ENCODE results near the gene FTL.
"Not testable (repeated sequence)": the region's sequence is repeated elsewhere in the genome, so short reads cannot be mapped to it uniquely, and the experiment has no call there.

FTL gene
- 737 to 778 reads per million in 2 experiments for total RNA-seq

DNA sequence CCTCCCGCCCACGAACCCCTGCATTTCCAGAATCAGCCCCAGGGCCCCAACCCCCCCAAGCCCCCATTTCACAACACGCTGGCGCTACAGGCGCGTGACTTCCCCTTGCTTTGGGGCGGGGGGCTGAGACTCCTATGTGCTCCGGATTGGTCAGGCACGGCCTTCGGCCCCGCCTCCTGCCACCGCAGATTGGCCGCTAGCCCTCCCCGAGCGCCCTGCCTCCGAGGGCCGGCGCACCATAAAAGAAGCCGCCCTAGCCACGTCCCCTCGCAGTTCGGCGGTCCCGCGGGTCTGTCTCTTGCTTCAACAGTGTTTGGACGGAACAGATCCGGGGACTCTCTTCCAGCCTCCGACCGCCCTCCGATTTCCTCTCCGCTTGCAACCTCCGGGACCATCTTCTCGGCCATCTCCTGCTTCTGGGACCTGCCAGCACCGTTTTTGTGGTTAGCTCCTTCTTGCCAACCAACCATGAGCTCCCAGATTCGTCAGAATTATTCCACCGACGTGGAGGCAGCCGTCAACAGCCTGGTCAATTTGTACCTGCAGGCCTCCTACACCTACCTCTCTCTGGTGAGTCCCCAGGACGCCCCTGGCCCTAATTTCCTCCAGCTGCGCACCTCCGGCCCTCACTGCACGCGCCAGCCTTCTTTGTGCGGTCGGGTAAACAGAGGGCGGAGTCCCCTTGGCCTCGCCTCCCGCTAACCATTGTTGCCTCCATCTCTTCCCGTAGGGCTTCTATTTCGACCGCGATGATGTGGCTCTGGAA lies at the start of gene FTL:
Gene FTL, plus strand, starts transcription at position 270 of the 766 bp plus-strand sequence. Its CDS starts 199 bp downstream, at position 469.
- DNase-seq (ENCODE audit: low read depth): peak; percentile 72

DNA sequence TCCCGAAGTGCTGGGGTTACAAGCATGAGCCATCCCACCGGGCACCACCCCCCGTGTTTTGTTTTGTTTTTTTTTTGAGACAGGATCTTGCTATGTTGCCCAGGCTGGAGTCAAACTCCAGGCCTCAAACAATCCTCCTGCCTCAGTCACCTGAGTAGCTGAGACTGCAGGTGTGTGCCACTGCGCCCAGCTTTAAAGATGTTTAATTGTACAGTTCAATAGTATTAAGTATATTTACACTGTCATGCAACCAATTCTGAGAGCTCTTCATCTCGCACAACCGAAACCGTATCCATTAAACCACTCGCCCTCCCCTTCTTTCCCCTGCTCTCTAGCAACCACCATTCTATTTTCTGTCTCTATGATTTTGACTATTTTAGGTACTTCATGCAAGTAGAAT lies 49.4 kb upstream of the FTL start:
- DNase-seq (ENCODE audit: low read depth): no peak

DNA sequence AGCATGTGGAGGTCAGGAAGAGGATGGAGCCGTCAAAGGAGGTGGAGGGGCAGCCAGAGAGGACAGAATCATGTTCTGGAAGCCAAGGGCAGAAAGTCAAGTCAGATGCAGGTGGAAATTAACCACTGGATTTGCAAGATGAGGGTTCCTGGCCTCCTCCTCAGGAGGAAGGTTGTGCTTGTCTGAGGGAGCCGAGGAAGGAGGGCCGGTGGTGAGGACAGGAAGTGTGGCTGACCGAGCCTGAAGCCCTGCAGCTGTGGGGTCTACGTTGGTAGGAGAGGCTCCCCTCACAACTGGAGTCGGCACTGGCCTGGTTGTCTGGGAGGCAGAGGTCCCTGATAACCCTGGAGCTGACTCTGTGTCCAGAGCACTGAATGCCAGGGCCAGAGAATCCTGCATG lies 47.0 kb upstream of the FTL start:
- no peak for DNase-seq (ENCODE audit: low read depth)

DNA sequence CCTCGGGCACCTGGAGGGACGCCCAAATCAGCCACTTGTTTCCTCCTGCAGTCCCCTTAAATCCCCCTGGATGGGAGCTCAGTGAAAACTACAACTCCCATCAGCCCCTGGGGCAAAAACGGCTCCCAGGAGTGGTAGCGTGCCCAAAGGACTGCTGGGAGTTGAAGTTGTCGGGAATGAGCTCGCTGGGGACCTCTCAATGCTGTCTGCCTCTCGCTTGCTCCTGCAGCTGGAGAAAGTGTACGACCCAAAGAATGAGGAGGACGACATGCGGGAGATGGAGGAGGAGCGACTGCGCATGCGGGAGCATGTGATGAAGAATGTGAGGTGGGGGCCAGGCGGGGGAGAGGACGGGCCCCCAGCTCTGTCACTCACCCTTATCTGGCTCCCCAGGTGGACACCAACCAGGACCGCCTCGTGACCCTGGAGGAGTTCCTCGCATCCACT lies 46.3 kb upstream of the FTL start:
- DNase-seq (ENCODE audit: low read depth): no peak

DNA sequence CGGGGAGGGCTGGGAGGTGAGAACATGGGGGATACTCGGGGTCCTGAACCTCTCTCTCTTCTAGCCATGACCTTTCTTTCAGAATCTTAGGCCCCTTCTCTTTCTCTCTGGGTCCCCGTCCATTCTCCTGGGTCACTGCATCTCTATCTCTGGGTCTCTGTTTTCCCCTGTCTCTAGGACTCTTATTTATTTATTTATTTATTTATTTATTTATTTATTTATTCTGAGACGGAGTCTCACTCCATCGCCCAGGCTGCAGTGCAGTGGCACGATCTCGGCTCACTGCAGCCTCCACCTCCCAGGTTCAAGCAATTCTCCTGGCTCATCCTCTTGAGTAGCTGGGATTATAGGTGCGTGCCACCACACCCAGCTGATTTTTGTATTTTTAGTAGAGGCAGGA lies 45.8 kb upstream of the FTL start:
- DNase-seq (ENCODE audit: low read depth): not testable (repeated sequence)

DNA sequence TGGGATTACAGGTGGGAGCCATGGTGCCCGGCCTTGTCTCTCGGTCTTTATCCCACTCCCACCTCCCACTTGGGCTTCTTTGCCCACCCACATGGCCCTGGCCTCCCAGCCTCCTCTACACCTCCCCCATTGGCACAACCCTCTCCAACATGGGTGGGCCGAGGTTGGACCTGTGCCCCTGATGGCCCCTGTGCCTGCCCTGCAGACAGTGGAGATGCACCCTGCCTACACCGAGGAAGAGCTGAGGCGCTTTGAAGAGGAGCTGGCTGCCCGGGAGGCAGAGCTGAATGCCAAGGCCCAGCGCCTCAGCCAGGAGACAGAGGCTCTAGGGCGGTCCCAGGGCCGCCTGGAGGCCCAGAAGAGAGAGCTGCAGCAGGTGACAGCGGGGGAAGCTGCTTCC lies 44.2 kb upstream of the FTL start:
- no peak for DNase-seq (ENCODE audit: low read depth)

DNA sequence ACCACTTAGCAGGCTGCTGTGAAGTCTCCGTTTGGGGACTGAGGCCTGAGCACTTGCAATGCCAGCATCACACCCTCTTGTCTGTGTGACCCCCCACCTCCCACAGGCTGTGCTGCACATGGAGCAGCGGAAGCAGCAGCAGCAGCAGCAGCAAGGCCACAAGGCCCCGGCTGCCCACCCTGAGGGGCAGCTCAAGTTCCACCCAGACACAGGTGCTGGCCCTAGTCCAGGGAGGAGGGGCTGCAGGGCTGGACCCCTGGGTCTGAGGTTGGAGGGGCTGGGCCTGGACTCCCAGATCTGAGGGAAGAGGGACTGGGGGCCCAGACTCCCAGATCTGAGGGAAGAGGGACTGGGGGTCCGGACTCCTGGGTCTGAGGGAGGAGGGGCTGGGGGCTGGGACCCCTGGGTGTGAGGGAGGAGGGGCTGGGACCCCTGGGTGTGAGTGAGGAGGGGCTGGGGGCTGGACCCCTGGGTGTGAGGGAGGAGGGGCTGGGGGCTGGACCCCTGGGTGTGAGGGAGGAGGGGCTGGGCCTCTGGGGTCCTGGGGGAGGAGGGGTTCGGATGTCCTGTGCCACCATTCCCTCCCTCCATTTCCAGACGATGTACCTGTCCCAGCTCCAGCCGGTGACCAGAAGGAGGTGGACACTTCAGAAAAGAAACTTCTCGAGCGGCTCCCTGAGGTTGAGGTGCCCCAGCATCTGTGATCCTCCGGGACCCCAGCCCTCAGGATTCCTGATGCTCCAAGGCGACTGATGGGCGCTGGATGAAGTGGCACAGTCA lies 43.2 kb upstream of the FTL start:
- no peak for DNase-seq (ENCODE audit: low read depth)

DNA sequence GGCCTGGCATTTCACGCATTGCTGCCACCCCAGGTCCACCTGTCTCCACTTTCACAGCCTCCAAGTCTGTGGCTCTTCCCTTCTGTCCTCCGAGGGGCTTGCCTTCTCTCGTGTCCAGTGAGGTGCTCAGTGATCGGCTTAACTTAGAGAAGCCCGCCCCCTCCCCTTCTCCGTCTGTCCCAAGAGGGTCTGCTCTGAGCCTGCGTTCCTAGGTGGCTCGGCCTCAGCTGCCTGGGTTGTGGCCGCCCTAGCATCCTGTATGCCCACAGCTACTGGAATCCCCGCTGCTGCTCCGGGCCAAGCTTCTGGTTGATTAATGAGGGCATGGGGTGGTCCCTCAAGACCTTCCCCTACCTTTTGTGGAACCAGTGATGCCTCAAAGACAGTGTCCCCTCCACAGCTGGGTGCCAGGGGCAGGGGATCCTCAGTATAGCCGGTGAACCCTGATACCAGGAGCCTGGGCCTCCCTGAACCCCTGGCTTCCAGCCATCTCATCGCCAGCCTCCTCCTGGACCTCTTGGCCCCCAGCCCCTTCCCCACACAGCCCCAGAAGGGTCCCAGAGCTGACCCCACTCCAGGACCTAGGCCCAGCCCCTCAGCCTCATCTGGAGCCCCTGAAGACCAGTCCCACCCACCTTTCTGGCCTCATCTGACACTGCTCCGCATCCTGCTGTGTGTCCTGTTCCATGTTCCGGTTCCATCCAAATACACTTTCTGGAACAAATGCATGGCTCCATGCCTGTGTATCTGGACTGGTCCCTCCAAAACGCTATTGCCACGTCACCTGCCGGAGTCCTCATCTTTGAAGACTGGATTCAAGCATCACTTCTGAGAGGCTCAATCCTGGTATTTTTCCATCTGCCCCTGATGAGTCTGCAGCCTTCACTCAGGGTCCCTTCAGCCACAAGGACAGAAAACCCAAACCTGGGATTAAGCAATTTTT lies 42.3 kb upstream of the FTL start:
- no peak for DNase-seq (ENCODE audit: low read depth)

DNA sequence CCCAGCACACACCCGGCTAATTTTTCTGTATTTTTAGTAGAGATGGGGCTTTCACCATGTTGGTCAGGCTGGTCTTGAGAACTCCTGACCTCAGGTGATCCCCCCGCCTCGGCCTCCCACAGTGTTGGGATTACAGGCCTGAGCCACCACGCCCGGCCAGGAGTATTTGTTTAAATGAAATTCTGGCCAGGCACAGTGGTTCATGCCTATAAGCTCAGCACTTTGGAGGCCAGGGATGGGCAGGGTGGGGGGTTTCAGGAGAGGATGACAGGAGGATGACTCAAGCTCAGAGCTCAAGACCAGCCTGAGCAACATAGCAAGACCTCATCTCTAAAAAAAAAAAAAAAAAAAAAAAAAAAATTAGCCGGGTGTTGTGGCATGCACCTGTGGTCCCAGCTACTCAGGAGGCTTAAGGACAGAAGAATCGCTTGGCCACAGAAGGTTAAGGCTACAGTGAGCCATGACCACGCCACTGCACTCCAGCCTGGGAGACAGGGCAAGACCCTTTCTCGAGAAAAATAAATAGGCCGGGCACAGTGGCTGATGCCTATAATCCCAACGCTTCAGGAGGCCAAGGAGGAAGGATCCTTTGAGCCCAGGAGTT lies 39.8 kb upstream of the FTL start:
- no peak for DNase-seq (ENCODE audit: low read depth)

DNA sequence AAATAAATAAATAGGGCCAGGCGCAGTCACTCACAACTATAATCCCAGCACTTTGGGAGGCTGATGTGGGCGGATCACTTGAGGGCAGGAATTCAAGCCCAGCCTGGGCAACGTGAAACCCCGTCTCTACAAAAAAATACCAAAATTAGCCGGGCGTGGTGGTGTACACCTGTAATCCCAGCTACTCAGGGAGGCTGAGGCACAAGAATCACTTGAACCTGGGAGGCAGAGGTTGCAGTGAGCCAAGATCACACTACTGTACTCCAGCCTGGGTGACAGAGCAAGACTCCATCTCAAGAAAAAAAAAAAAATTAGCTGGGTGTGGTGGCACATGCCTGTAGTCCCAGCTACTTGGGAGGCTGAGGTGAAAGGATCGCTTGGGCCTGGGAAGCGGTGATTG lies 39.2 kb upstream of the FTL start:
- not testable (repeated sequence) for DNase-seq (ENCODE audit: low read depth)

DNA sequence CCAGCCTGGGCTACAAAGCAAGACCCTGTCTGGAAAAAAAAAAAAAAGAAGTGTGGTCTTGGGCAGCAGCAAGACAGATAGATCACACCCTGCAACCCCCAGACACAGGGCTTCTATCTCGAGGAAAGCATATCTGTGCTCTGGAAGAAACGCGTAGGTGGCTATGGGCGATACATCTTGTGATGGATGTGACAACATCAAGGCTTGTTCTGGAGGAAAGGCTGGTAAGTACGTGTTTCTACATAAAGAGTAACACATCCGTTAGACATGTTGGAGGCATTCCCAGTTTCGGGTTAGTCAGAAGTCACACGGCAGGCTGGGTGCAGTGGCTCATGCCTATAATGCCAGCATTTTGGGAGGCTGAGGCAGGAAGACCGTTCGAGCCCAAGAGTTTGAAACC lies 38.2 kb upstream of the FTL start:
- DNase-seq (ENCODE audit: low read depth): no peak

DNA sequence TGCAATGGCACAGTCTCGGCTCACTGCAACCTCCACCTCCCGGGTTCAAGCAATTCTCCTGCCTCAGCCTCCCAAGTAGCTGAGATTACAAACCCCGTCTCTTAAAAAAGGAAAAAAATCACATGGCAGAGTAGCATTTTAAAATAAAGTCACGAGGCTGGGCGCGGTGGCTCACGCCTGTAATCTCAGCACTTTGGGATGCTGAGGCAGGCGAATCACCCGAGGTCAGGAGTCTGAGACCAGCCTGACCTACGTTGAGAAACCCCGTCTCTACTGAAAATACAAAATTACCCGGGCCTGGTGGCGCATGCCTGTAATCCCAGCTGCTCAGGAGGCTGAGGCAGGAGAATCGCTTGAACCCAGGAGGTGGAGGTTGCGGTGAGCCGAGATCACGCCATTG lies 37.4 kb upstream of the FTL start:
- DNase-seq (ENCODE audit: low read depth): not testable (repeated sequence)

DNA sequence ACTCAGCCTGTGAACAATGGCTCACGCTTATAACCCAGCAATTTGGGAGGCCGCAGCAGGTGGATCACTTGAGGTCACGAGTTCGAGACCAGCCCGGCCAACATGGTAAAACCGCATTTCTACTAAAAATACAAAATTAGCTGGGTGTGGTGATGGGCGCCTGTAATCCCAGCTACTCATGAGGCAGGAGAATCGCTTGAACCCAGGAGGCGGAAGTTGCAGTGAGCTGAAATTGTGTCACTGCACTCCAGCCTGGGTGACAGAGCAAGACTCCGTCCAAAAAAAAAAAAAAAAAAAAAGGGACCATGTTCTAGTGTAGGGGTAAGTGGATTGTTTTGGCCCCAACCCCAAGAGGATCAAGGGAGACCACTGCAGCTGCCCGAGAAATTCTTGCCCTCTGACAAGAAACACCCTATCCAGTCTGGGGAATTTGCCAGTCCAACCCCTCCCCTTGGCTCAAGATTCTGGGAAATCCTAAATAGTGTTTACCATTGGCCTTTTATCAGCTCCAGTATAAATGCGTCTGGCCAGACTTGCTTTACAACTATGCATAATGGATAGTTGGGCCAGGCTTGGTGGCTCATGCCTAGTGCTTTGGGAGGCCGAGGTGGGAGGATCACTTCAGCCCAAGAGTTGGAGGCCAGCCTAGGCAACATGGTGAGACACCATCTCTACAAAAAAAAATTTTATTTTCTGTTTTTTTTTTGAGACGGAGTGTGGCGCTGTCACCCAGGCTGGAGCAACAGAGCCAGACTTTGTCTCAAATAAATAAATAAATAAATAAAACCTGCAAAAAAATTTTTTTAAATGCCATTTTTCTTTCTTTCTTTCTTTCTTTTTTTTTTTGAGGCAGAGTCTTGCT lies 36.7 kb upstream of the FTL start:
- DNase-seq (ENCODE audit: low read depth): no peak

DNA sequence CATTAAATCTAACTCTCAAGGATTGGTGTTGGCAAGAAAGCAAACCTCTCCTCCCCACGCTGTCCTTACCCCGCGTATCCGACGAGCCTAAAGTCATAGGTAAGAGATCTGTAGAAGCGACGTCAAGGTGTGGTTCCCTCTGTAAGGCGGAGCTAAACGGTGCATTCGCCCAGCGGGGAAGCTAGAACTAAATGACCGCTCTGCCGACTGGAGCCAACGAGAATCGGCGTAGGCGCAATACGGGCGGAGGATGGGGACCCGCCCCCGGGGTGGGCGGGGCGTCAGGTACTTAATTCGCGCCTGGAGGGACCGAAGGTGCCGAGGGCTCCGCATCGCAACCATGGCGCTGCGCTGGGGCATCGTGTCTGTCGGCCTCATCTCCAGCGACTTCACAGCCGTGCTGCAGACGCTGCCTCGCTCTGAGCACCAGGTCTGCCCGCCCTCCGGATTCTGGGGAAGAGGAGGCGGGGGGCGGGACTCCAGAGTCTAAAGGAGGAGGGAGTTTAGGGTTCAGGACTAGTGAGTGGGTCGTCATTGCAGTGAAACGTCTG lies 31.7 kb upstream of the FTL start, which contains the start of gene DHDH:
Gene DHDH, plus strand, starts transcription at position 318 of the 551 bp plus-strand sequence. Its CDS starts 23 bp downstream, at position 341.
- peak; percentile 81 for DNase-seq (ENCODE audit: low read depth)

DNA sequence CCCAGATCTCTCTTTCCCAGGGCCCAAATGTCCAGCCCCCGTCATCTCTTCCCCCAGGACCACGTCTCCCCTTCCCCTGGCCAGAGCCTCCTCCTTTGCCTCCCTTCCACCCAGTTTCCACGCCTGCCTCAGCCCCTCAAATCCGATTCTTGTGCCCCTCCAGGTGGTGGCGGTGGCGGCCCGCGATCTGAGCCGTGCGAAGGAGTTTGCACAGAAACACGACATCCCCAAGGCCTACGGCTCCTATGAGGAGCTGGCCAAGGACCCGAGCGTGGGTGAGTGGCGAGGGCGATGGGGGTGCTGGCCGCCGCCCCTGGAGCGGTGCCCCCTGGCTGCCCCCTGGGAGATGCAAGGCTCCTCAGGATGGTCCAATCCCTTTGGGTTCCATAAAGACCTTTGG lies 30.3 kb upstream of the FTL start:
- no peak for DNase-seq (ENCODE audit: low read depth)

DNA sequence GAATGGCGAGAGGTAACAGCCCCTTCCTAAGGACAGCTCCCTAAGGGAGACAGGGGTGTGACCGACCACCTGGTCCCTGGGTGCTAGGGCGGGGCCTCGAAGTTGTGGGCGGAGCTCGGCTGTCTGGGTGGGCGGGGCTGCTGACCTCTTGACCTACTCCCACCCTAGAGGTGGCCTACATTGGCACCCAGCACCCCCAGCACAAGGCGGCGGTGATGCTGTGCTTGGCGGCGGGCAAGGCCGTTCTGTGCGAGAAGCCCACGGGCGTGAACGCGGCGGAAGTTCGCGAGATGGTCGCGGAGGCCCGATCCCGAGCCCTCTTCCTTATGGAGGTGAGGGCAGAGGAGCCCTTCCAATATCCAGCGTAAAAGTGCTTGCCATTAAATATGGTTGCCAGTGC lies 29.2 kb upstream of the FTL start:
- no peak for DNase-seq (ENCODE audit: low read depth)

DNA sequence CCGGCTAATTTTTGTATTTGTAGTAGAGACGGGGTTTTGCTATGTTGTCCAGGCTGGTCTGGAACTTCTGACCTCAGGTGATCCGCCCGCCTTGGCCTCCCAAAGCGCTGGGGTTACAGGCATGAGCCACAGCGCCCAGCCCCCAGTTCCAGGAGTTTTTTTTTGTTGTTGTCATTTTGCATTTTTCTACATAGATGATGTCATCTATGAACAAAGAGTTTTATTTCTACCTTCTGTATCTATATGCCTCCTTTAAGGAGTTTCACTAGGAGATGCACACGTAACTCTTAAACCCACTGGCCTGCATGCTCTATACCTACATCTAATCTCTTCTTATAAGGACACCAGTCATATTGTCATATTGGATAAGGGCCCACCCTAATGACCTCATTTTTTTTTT lies 26.9 kb upstream of the FTL start:
- no peak for DNase-seq (ENCODE audit: low read depth)

DNA sequence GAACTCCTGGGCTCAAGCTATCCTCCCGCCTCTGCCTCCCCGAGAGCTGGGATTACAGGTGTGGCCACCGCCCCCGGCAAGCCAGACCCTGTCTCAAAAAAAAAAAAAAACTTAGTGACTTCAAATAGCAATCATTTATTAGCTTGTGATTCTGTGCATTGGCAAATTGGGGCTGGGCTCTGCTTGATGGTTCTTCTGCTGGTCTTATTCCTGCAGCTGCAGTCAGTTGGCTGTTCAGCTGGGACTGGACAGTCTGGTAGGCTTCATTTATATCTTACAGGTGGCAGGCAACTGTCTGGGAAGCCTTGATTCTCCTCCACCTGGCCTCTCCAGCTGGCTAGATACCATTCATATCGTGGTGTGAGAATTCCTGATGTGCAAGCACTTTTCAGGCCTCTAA lies 24.2 kb upstream of the FTL start:
- no peak for DNase-seq (ENCODE audit: low read depth)

DNA sequence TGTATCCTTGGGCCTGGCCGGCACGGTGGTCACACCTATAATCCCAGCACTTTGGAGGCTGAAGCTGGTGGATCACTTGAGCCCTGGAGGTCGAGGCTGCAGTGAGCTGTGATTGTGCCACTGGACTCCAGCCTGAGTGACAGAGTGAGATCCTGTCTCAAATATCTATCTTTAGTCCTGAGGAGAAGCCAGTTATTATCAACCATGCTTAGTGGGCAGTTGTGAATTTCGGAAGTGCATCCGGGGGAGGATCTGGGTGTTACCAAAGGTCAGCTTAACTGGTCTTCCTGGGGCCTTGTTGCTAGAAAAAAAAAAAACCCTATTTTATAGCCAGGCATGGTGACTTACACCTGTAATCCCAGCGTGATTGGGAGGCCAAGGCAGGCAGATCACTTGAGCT lies 22.0 kb upstream of the FTL start:
- no peak for DNase-seq (ENCODE audit: low read depth)

DNA sequence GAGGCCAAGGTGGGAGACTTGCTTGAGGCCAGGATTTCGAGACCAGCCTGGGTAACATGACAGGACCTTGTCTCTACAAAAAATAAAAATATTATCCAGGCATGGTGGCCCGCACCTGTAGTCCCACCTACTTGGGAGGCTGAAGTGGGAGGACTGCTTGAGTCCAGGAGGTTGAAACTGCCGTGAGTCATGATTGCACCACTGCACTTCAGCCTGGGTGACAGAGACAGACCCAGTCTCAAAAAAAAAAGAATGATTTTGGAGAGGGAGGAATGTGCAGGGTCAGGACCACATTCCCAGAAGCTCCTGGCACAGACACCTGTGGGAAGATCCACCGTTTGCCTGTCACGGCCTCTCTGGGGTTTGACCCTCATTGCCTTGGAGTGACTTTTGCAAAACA lies 19.7 kb upstream of the FTL start:
- no peak for DNase-seq (ENCODE audit: low read depth)
